H1 (cell line): ENCODE results near the gene TRIM5. TPM values are rescaled to one million over a fixed set of nuclear protein-coding genes. Genes with fewer than 3 reads are reported as not detected.

Source experiments
- CTCF ChIA-PET: fragments of 300-600 bp; sonication (Branson Sonifier 250); formaldehyde crosslinking; loops from one replicate; lab custom pipeline; 2021; ENCODE audit not compliant: partially characterized antibody; lab: Charles Lee
- POLR2A ChIA-PET: fragments of 300-600 bp; sonication (Branson Sonifier 250); formaldehyde crosslinking; loops from one replicate; lab custom pipeline; 2021; ENCODE audit warnings: inconsistent platforms; ENCODE audit not compliant: partially characterized antibody; lab: Charles Lee
- DNase-seq, 2 experiments: peaks; one replicate each; pipeline versions ENCODE4 v3.0.0 to v3.0.0-alpha.2; 2010 to 2022; ENCODE audit warnings: low spot score in 2 of 2, low read depth in 1 of 2, mixed read lengths in 1 of 2
- FAIRE-seq: peaks from 2 replicates; lab custom pipeline; 2011; peaks lifted over from hg19 to GRCh38; lab: Jason Lieb, UNC
- H2AFZ ChIP-seq: 2 replicates; pipeline ENCODE4 v1.8.1; 2012; ENCODE audit warnings: low read length, inconsistent platforms
- H2AK5ac ChIP-seq: 2 replicates; pipeline ENCODE4 v1.6.1; 2013; ENCODE audit warnings: low read depth, low read length
- H2BK120ac ChIP-seq: replicated peaks from 2 replicates; pipeline ENCODE3; 2013; ENCODE audit warnings: low read depth, low read length, inconsistent platforms
- H2BK12ac ChIP-seq: 2 replicates; pipeline ENCODE4 v1.6.1; 2013; ENCODE audit warnings: low read depth, low read length
- H2BK15ac ChIP-seq: 2 replicates; pipeline ENCODE4 v1.6.1; 2013; ENCODE audit warnings: low read length
- H2BK20ac ChIP-seq: 2 replicates; pipeline ENCODE4 v1.6.1; 2013; ENCODE audit warnings: low read length
- H2BK5ac ChIP-seq: 2 replicates; pipeline ENCODE4 v1.6.1; 2013; ENCODE audit warnings: low read depth, low read length
- H3K14ac ChIP-seq: 2 replicates; pipeline ENCODE4 v1.6.1; 2013; ENCODE audit warnings: inconsistent platforms; ENCODE audit not compliant: insufficient read length
- H3K18ac ChIP-seq: 2 replicates; pipeline ENCODE4 v1.6.1; 2013; ENCODE audit warnings: low read length; ENCODE audit errors: extremely low read depth
- H3K23ac ChIP-seq: 2 replicates; pipeline ENCODE4 v1.6.1; 2013; ENCODE audit warnings: inconsistent platforms; ENCODE audit not compliant: insufficient read length
- H3K23me2 ChIP-seq: 2 replicates; pipeline ENCODE4 v1.6.1; 2013; ENCODE audit warnings: low read depth, low read length
- H3K27ac ChIP-seq: 2 replicates; pipeline ENCODE4 v1.6.1; 2011; ENCODE audit warnings: low read depth, low read length, inconsistent platforms
- H3K27me3 ChIP-seq, 4 experiments: replicated peaks in 1 of 4; 1 replicate in 1 of 4; 2 replicates in 3 of 4; pipeline versions ENCODE4 v1.6.1 to v1.8.1; 2011 to 2013; ENCODE audit warnings: low read length in 3 of 4, mild to moderate bottlenecking in 3 of 4, inconsistent platforms in 2 of 4, mixed read lengths in 2 of 4, moderate library complexity in 1 of 4; ENCODE audit not compliant: control insufficient read depth in 3 of 4, insufficient read depth in 3 of 4; ENCODE audit errors: extremely low read depth in 1 of 4
- H3K36me3 ChIP-seq, 4 experiments: 2 replicates each; pipeline versions ENCODE4 v1.6.1 to v1.8.1; 2011 to 2013; ENCODE audit warnings: mild to moderate bottlenecking in 4 of 4, low read length in 3 of 4, moderate library complexity in 2 of 4, control low read depth in 1 of 4, inconsistent platforms in 1 of 4; ENCODE audit not compliant: insufficient read depth in 4 of 4, control insufficient read depth in 2 of 4
- H3K4ac ChIP-seq: replicated peaks from 2 replicates; pipeline ENCODE3; 2013; ENCODE audit warnings: low read length, low read depth, mixed read lengths, inconsistent platforms; ENCODE audit not compliant: insufficient read length
- H3K4me1 ChIP-seq, 4 experiments: replicated peaks in 1 of 4; 1 replicate in 1 of 4; 2 replicates in 3 of 4; pipeline versions ENCODE4 v1.6.1 to v1.8.1; 2011 to 2013; ENCODE audit warnings: low read length in 3 of 4, inconsistent platforms in 2 of 4, mixed read lengths in 1 of 4; ENCODE audit not compliant: insufficient read depth in 4 of 4, control insufficient read depth in 3 of 4
- H3K4me2 ChIP-seq, 2 experiments: 2 replicates each; pipeline versions ENCODE4 v1.6.1 to v1.8.1; 2011 to 2013; ENCODE audit warnings: low read depth in 2 of 2, low read length in 2 of 2, control low read depth in 1 of 2, inconsistent platforms in 1 of 2, mild to moderate bottlenecking in 1 of 2; ENCODE audit not compliant: insufficient read depth in 1 of 2
- H3K4me3 ChIP-seq, 4 experiments: fragments of 200-600, 300-600 bp in 1 of 4; sonication (generic), shearing (Covaris generic), sonication (Bioruptor Twin) in 1 of 4; 2 replicates each; pipeline versions ENCODE4 v1.5.1 to v1.8.1; 2011 to 2016; ENCODE audit warnings: low read length in 4 of 4, low read depth in 3 of 4, control low read depth in 2 of 4, inconsistent platforms in 2 of 4, mild to moderate bottlenecking in 2 of 4, mixed read lengths in 1 of 4, moderate library complexity in 1 of 4; ENCODE audit not compliant: insufficient read depth in 2 of 4; ENCODE audit errors: extremely low read depth in 1 of 4
- H3K56ac ChIP-seq: replicated peaks from 2 replicates; pipeline ENCODE3; 2013; ENCODE audit warnings: low read depth, mild to moderate bottlenecking, mixed read lengths, low read length, inconsistent platforms; ENCODE audit not compliant: insufficient read length
- H3K79me1 ChIP-seq: 2 replicates; pipeline ENCODE4 v1.6.1; 2013; ENCODE audit warnings: low read depth, low read length, control low read depth
- H3K79me2 ChIP-seq, 2 experiments: 2 replicates each; pipeline versions ENCODE4 v1.6.1 to v1.8.1; 2012 to 2013; ENCODE audit warnings: low read length in 2 of 2, mild to moderate bottlenecking in 2 of 2, inconsistent platforms in 1 of 2; ENCODE audit not compliant: insufficient read depth in 2 of 2, control insufficient read depth in 1 of 2
- H3K9ac ChIP-seq, 4 experiments: replicated peaks in 1 of 4; 1 replicate in 1 of 4; 2 replicates in 3 of 4; pipeline versions ENCODE4 v1.6.1 to v1.8.1; 2011 to 2013; ENCODE audit warnings: low read depth in 3 of 4, low read length in 3 of 4, control low read depth in 2 of 4, mild to moderate bottlenecking in 2 of 4, moderate library complexity in 2 of 4, inconsistent platforms in 1 of 4; ENCODE audit errors: extremely low read depth in 1 of 4
- H3K9me3 ChIP-seq, 2 experiments: 2 replicates each; pipeline versions ENCODE4 v1.6.1 to v1.8.1; 2012 to 2013; ENCODE audit warnings: mild to moderate bottlenecking in 2 of 2, moderate library complexity in 2 of 2, control low read depth in 1 of 2, inconsistent platforms in 1 of 2, low read depth in 1 of 2, low read length in 1 of 2, mixed read lengths in 1 of 2; ENCODE audit not compliant: insufficient read depth in 2 of 2
- H4K20me1 ChIP-seq, 2 experiments: replicated peaks in 1 of 2; 2 replicates each; pipeline versions ENCODE3 to v1.8.1; 2011 to 2013; ENCODE audit warnings: inconsistent platforms in 2 of 2, low read length in 2 of 2, mild to moderate bottlenecking in 1 of 2; ENCODE audit not compliant: insufficient read depth in 2 of 2, control insufficient read depth in 1 of 2
- H4K5ac ChIP-seq: 2 replicates; pipeline ENCODE4 v1.6.1; 2013; ENCODE audit warnings: low read length, low read depth, mixed read lengths, inconsistent platforms; ENCODE audit not compliant: insufficient read length
- H4K8ac ChIP-seq: 2 replicates; pipeline ENCODE4 v1.8.0; 2013; ENCODE audit warnings: mild to moderate bottlenecking, moderate library complexity, low read length, inconsistent platforms; ENCODE audit not compliant: insufficient read depth; ENCODE audit errors: extremely low read depth
- H4K91ac ChIP-seq: replicated peaks from 2 replicates; pipeline ENCODE3; 2013; ENCODE audit warnings: low read length, mixed read lengths, inconsistent platforms; ENCODE audit not compliant: insufficient read length
- BACH1 ChIP-seq: IDR thresholded peaks from 2 replicates; pipeline ENCODE4 v1.6.1; 2012; ENCODE audit warnings: low read length, improper control_type of control experiment
- BRCA1 ChIP-seq: IDR thresholded peaks from 2 replicates; pipeline ENCODE4 v1.6.1; 2012; ENCODE audit warnings: low read depth, low read length, improper control_type of control experiment
- CBX8 ChIP-seq: fragments of 300-800, 300-1000 bp; sonication (generic); IDR thresholded peaks from 2 replicates; pipeline ENCODE4 v1.7.1; 2016; ENCODE audit warnings: low read depth, low read length, borderline replicate concordance
- NRF1 ChIP-seq: IDR thresholded peaks from 2 replicates; pipeline ENCODE4 v1.6.1; 2011; ENCODE audit warnings: mild to moderate bottlenecking, low read depth, low read length, improper control_type of control experiment
- POU5F1 ChIP-seq: IDR thresholded peaks from 2 replicates; pipeline ENCODE4 v1.6.1; 2011; ENCODE audit warnings: low read depth, mild to moderate bottlenecking, low read length, moderate library complexity
- RAD21 ChIP-seq, 2 experiments: IDR thresholded peaks in 1 of 2; conservative IDR thresholded peaks in 1 of 2; 2 replicates each; pipeline ENCODE4 v1.6.1; 2011; ENCODE audit warnings: low read depth in 2 of 2, low read length in 2 of 2, improper control_type of control experiment in 1 of 2, inconsistent platforms in 1 of 2, mild to moderate bottlenecking in 1 of 2, moderate library complexity in 1 of 2
- SP1 ChIP-seq: IDR thresholded peaks from 2 replicates; pipeline ENCODE4 v1.6.1; 2011; ENCODE audit warnings: low read depth, low read length
- TBP ChIP-seq: IDR thresholded peaks from 2 replicates; pipeline ENCODE4 v1.6.1; 2011; ENCODE audit warnings: low read depth, low read length, improper control_type of control experiment
- TCF12 ChIP-seq: IDR thresholded peaks from 2 replicates; pipeline ENCODE4 v1.6.1; 2011; ENCODE audit warnings: low read depth, mild to moderate bottlenecking, low read length
- WGBS, 2 experiments: shearing (Covaris generic) in 1 of 2; methylation state at CpG; one replicate each; pipeline versions ENCODE4 v1.1.6 to v1.1.7; 2013 to 2015; ENCODE audit warnings: low lambda C conversion rate in 2 of 2, mixed read lengths in 2 of 2, inconsistent platforms in 1 of 2, low coverage in 1 of 2, missing lambda C conversion rate in 1 of 2; ENCODE audit not compliant: insufficient replicate concordance in 2 of 2, insufficient coverage in 1 of 2, insufficient read length in 1 of 2; ENCODE audit errors: extremely low coverage in 1 of 2, missing lambda C conversion rate in 1 of 2; 5-methylcytosine and 5-hydroxymethylcytosine counted together
- polyA plus RNA-seq, 7 experiments: library from polyadenylated mRNA; depleted of rRNA in 3 of 7; stranded (reverse) in 5 of 7; unstranded in 2 of 7; fragments of >200 nt in 5 of 7; fragments of 200-250 nt in 2 of 7; gene quantifications; 1 replicate in 5 of 7; 2 replicates in 1 of 7; 4 replicates in 1 of 7; pipeline versions ENCODE4 v1.2.1 to v1.2.3, GENCODE V29; 2011 to 2013; ENCODE audit warnings: missing spikeins in 2 of 7, mixed read lengths in 2 of 7
- total RNA-seq: library from RNA; stranded (reverse); fragmentation: NEBNext Ultra II Directional; extraction: Animal tissue kit (Norgen Biotek cat#: 25700); gene quantifications from 2 replicates; pipeline ENCODE4 v1.2.1, GENCODE V29; 2021
- TF ChIP-seq, protein P1 (sequence below): IDR thresholded peaks from 2 replicates; pipeline ENCODE4 v1.6.1; 2012; ENCODE audit warnings: low read length, inconsistent platforms

TRIM5 gene
- total and polyA plus RNA-seq, 2 of the 8 experiments (the other 6 are each of a cell fraction or from before 2014, with no cell fraction given), result 23.5 to 35.5 TPM

DNA sequence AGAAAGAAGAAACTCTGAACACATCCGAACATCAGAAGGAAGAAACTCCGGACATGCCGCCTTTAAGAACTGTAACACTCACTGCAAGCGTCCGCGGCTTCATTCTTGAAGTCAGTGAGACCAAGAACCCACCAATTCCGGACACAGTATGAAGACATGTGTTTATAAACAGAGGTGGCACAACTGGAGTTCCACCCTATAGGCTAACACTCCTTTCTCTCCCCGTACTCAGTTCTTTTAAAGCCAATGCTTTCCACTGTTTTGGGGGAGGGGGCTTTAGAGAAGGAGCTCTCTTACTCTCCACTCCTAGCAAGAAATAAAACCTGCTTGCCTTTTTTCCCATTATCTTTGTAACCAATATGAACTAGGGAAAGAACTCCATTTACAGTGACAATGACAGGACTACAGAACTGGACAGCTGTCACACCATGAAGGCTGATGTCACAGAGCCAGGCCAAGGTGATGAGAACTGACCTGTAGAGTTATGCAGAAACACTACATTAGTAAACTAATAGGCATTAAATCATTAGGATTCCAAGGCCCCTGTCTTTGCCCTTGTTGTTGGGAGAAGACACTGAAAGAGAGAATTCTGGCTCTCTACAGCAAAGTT is 733 bp downstream of the TRIM5 start:
- H2BK5ac ChIP-seq, result peak overlapping the region; percentile 85; the same call in 1 of the 2 replicates
- peak overlapping the region; percentile 82 for H2BK12ac ChIP-seq
- no peak for DNase-seq
- no peak overlapping the region for H3K14ac ChIP-seq
- H3K79me1 ChIP-seq, result peaks cover 2% of the 10 kb centered on the region; the same call in 1 of the 2 replicates
- H3K4ac ChIP-seq, result peak overlapping the region; percentile 45
- no peak overlapping the region for H4K91ac ChIP-seq
- H2BK20ac ChIP-seq, result no peak overlapping the region
- peak overlapping the region in 2 of 4 experiments; percentile 47 to 60; a peak in 6 of 7 replicates for H3K9ac ChIP-seq
- no peak overlapping the region for H4K5ac ChIP-seq
- ChIA-PET CTCF (interaction anchor here (0.8 to 3.9 kb wide), 13 partner anchors 11 to 212 kb away, joined by 3 to 21 read pairs (median 4); no protein-coding TSS in a partner anchor), POLR2A (interaction anchor here (1.2 to 1.6 kb wide), 4 partner anchors 17 to 127 kb away, joined by 3 to 5 read pairs (median 3); no protein-coding TSS in a partner anchor)
- H3K27ac ChIP-seq, result peak overlapping the region; percentile 82
- no peak overlapping the region; the same call in 1 of the 2 replicates for H3K18ac ChIP-seq
- peaks cover 0 to 12% of the 10 kb centered on the region in 2 experiments; a peak in 1 of 4 replicates for H3K9me3 ChIP-seq
- no peak overlapping the region for H2AK5ac ChIP-seq
- no peak overlapping the region; the same call in 1 of the 2 replicates for H2BK15ac ChIP-seq
- no peak overlapping the region for H2BK120ac ChIP-seq
- H2AFZ ChIP-seq, result no peak overlapping the region
- H3K4me2 ChIP-seq, result peak overlapping the region; percentile 52 to 75
- H4K8ac ChIP-seq, result no peak overlapping the region
- H4K20me1 ChIP-seq, result peaks cover 0 to 1% of the 10 kb centered on the region in 2 experiments
- no peaks in the 10 kb centered on the region for H3K27me3 ChIP-seq
- peaks cover 0 to 4% (median 2%) of the 10 kb centered on the region in 4 experiments; a peak in 4 of 7 replicates for H3K4me1 ChIP-seq
- H3K23me2 ChIP-seq, result peaks cover 2% of the 10 kb centered on the region
- peaks cover 4 to 14% (median 8%) of the 10 kb centered on the region in 4 experiments; a peak in 6 of 8 replicates for H3K36me3 ChIP-seq
- no peak for FAIRE-seq
- H3K4me3 ChIP-seq, result peak overlapping the region; percentile 26 to 62 (median 42); a peak in 6 of 8 replicates
- H3K56ac ChIP-seq, result no peak overlapping the region
- H3K79me2 ChIP-seq, result peaks cover 0 to 5% of the 10 kb centered on the region in 2 experiments; a peak in 3 of 4 replicates
- H3K23ac ChIP-seq, result no peak overlapping the region
- WGBS, 2 experiments, result 89% methylated on average over 3 of the region's 8 CpGs; no CpG with 5 or more reads in 1 of the 2 experiments
- TF ChIP-seq RAD21 (IDR thresholded peaks at IDR 0.05 in 1 of 2, conservative IDR thresholded peaks at IDR 0.05 in 1 of 2; ENCODE audit: low read depth in 2 of 2, low read length in 2 of 2), result no peak
- TF ChIP-seq, protein P1, sequence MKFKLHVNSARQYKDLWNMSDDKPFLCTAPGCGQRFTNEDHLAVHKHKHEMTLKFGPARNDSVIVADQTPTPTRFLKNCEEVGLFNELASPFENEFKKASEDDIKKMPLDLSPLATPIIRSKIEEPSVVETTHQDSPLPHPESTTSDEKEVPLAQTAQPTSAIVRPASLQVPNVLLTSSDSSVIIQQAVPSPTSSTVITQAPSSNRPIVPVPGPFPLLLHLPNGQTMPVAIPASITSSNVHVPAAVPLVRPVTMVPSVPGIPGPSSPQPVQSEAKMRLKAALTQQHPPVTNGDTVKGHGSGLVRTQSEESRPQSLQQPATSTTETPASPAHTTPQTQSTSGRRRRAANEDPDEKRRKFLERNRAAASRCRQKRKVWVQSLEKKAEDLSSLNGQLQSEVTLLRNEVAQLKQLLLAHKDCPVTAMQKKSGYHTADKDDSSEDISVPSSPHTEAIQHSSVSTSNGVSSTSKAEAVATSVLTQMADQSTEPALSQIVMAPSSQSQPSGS, result no peak
- no peak for TF ChIP-seq NRF1
- no peak for TF ChIP-seq POU5F1
- TF ChIP-seq SP1, result no peak
- no peak for TF ChIP-seq BACH1
- no peak for TF ChIP-seq BRCA1
- no peak for TF ChIP-seq TCF12
- TF ChIP-seq TBP, result no peak
- no peak for TF ChIP-seq CBX8
